GM23248 (cell line): Measurements from ENCODE around the gene AKAP7. TPM values are rescaled to one million over a fixed set of nuclear protein-coding genes. Genes with fewer than 3 reads are reported as not detected.
"Not testable (repeated sequence)": the region's sequence is repeated elsewhere in the genome, so short reads cannot be mapped to it uniquely, and the experiment has no call there.

ENCODE experiments used
- DNase-seq: peaks from one replicate; pipeline ENCODE4 v3.0.0-alpha.2; 2015
- H2AFZ ChIP-seq: fragments of 200-600 bp; sonication (generic); 2 replicates; pipeline ENCODE4 v1.6.1; 2016; ENCODE audit warnings: antibody characterized with exemption
- H3F3A ChIP-seq: fragments of 200-600 bp; sonication (generic); 2 replicates; pipeline ENCODE4 v1.6.1; 2016; ENCODE audit warnings: mild to moderate bottlenecking, antibody characterized with exemption, mixed run types; ENCODE audit not compliant: insufficient read depth
- H3K27ac ChIP-seq: fragments of 200-600 bp; sonication (generic); 2 replicates; pipeline ENCODE4 v1.5.1; 2016; ENCODE audit warnings: mild to moderate bottlenecking
- H3K27me3 ChIP-seq: fragments of 200-600 bp; sonication (generic); replicated peaks from 2 replicates; pipeline ENCODE4 v1.6.1; 2016; ENCODE audit warnings: mild to moderate bottlenecking; ENCODE audit not compliant: insufficient read depth
- H3K36me3 ChIP-seq: fragments of 200-600 bp; sonication (generic); 2 replicates; pipeline ENCODE4 v1.6.1; 2016; ENCODE audit warnings: low read depth, mild to moderate bottlenecking
- H3K4me1 ChIP-seq: fragments of 200-600 bp; sonication (generic); 2 replicates; pipeline ENCODE4 v1.6.1; 2016; ENCODE audit warnings: mild to moderate bottlenecking; ENCODE audit not compliant: insufficient read depth
- H3K4me2 ChIP-seq: fragments of 200-600 bp; sonication (generic); one replicate; pipeline ENCODE4 v1.6.1; 2016; ENCODE audit warnings: mild to moderate bottlenecking; ENCODE audit not compliant: unreplicated experiment
- H3K4me3 ChIP-seq: fragments of 200-600 bp; sonication (generic); 2 replicates; pipeline ENCODE4 v1.5.1; 2016; ENCODE audit warnings: mild to moderate bottlenecking
- H3K79me2 ChIP-seq: fragments of 200-600 bp; sonication (generic); 2 replicates; pipeline ENCODE4 v1.6.1; 2016; ENCODE audit warnings: mild to moderate bottlenecking; ENCODE audit not compliant: insufficient read depth
- H3K9ac ChIP-seq: fragments of 200-600 bp; sonication (generic); 2 replicates; pipeline ENCODE4 v1.6.1; 2016; ENCODE audit warnings: mild to moderate bottlenecking
- H3K9me2 ChIP-seq: fragments of 200-600 bp; sonication (generic); 2 replicates; pipeline ENCODE4 v1.6.1; 2016; ENCODE audit warnings: mixed run types, mild to moderate bottlenecking, moderate library complexity; ENCODE audit not compliant: insufficient read depth
- H3K9me3 ChIP-seq: fragments of 200-600 bp; sonication (generic); one replicate; pipeline ENCODE4 v1.6.1; 2017; ENCODE audit warnings: low read depth
- H4K20me1 ChIP-seq: fragments of 200-600 bp; sonication (generic); 2 replicates; pipeline ENCODE4 v1.6.0; 2016; ENCODE audit not compliant: insufficient read depth
- EZH2 ChIP-seq: fragments of 200-600 bp; sonication (generic); IDR thresholded peaks from 2 replicates; pipeline ENCODE4 v1.6.1; 2018; ENCODE audit warnings: antibody characterized with exemption, mild to moderate bottlenecking; ENCODE audit not compliant: insufficient read depth, poor library complexity, severe bottlenecking
- EZH2phosphoT487 ChIP-seq: fragments of 200-600 bp; sonication (generic); IDR thresholded peaks from 2 replicates; pipeline ENCODE4 v1.6.1; 2018; ENCODE audit warnings: antibody characterized with exemption, moderate library complexity, mild to moderate bottlenecking, low read depth; ENCODE audit not compliant: insufficient read depth
- WGBS, 2 experiments: methylation state at CpG; one replicate each; pipeline ENCODE4 v1.1.6; 2015 to 2017; ENCODE audit warnings: low lambda C conversion rate in 2 of 2, low coverage in 1 of 2; ENCODE audit errors: missing lambda C conversion rate in 2 of 2; 5-methylcytosine and 5-hydroxymethylcytosine counted together
- in situ Hi-C: fragments of 300-500 bp; cut with MboI; formaldehyde crosslinking; loops from 2 replicates; pipeline ENCODE4 v1.15.0; 2020
- polyA plus RNA-seq: library from polyadenylated mRNA; unstranded; fragments of >200 nt; fragmentation: Nextera tagmentation; extraction: Ambion mirVana; gene quantifications from 2 replicates; pipeline ENCODE4 v1.2.1, GENCODE V29; 2016
- total RNA-seq: library from RNA; depleted of rRNA; stranded (reverse); fragments of >200 nt; shearing (Covaris generic); gene quantifications from 2 replicates; pipeline ENCODE4 v1.2.3, GENCODE V29; 2014

The AKAP7 gene
- total and polyA plus RNA-seq, 2 experiments from 2014 or later, result 3.2 to 8.2 TPM

GRCh38 chr6:131316654-131317053 is 181.4 kb downstream of the AKAP7 start:
- H3F3A ChIP-seq, result peaks cover 4% of the 10 kb centered on the region; the same call in 1 of the 2 replicates

GRCh38 chr6:131317516-131317915 is 182.2 kb downstream of the AKAP7 start:
- no peaks in the 10 kb centered on the region for H3K9me3 ChIP-seq
- no peaks in the 10 kb centered on the region for H3K9me2 ChIP-seq
- in situ Hi-C loops, result no loop called here
- peak; percentile 76 for DNase-seq
- H3K79me2 ChIP-seq, result no peaks in the 10 kb centered on the region
- no peaks in the 10 kb centered on the region for H3K36me3 ChIP-seq
- no peak overlapping the region for H2AFZ ChIP-seq
- H3K27me3 ChIP-seq, result no peaks in the 10 kb centered on the region
- H3K27ac ChIP-seq, result no peak overlapping the region
- H3K4me1 ChIP-seq, result no peaks in the 10 kb centered on the region
- no peak overlapping the region for H3K4me2 ChIP-seq
- 18 to 29% methylated on average over 3 of the region's 3 CpGs for WGBS, 2 experiments
- H4K20me1 ChIP-seq, result no peaks in the 10 kb centered on the region
- no peak for TF ChIP-seq EZH2
- TF ChIP-seq EZH2phosphoT487, result no peak
- no peak overlapping the region for H3K4me3 ChIP-seq
- no peak overlapping the region for H3K9ac ChIP-seq
- peaks cover 4% of the 10 kb centered on the region; the same call in 1 of the 2 replicates for H3F3A ChIP-seq

More at GRCh38 chr6:131316654-131317053, 181.4 kb downstream of the AKAP7 start:
- H3K79me2 ChIP-seq, result no peaks in the 10 kb centered on the region
- 76 to 84% methylated on average over 1 of the region's 1 CpG for WGBS, 2 experiments
- H3K9me2 ChIP-seq, result no peaks in the 10 kb centered on the region
- no peak for DNase-seq
- peaks cover 4% of the 10 kb centered on the region; the same call in 1 of the 2 replicates for H3K27me3 ChIP-seq
- no peak overlapping the region for H3K4me3 ChIP-seq
- no peak overlapping the region for H3K27ac ChIP-seq
- no peak for TF ChIP-seq EZH2
- TF ChIP-seq EZH2phosphoT487, result no peak
- H2AFZ ChIP-seq, result no peak overlapping the region
- no peaks in the 10 kb centered on the region for H3K9me3 ChIP-seq
- H3K9ac ChIP-seq, result no peak overlapping the region
- no peaks in the 10 kb centered on the region for H3K36me3 ChIP-seq
- no peaks in the 10 kb centered on the region for H4K20me1 ChIP-seq
- no peak overlapping the region for H3K4me2 ChIP-seq
- H3K4me1 ChIP-seq, result no peaks in the 10 kb centered on the region
- in situ Hi-C loops, result no loop called here

GRCh38 chr6:131321589-131321988 is 186.3 kb downstream of the AKAP7 start:
- peaks cover 4% of the 10 kb centered on the region; the same call in 1 of the 2 replicates for H3F3A ChIP-seq
- H3K9me2 ChIP-seq, result no peaks in the 10 kb centered on the region
- DNase-seq, result no peak
- no peaks in the 10 kb centered on the region for H3K4me1 ChIP-seq
- 31 to 35% methylated on average over 1 of the region's 1 CpG for WGBS, 2 experiments
- no peak overlapping the region for H3K9ac ChIP-seq
- H3K4me2 ChIP-seq, result no peak overlapping the region
- no peak overlapping the region for H3K4me3 ChIP-seq
- no peaks in the 10 kb centered on the region for H3K27me3 ChIP-seq
- TF ChIP-seq EZH2 (no peak), EZH2phosphoT487 (no peak)
- H2AFZ ChIP-seq, result no peak overlapping the region
- no peaks in the 10 kb centered on the region for H3K9me3 ChIP-seq
- in situ Hi-C loops, result no loop called here
- no peaks in the 10 kb centered on the region for H4K20me1 ChIP-seq
- no peak overlapping the region for H3K27ac ChIP-seq
- no peaks in the 10 kb centered on the region for H3K79me2 ChIP-seq
- no peaks in the 10 kb centered on the region for H3K36me3 ChIP-seq

GRCh38 chr6:131322125-131322524 is 186.9 kb downstream of the AKAP7 start:
- WGBS, 2 experiments, result 17 to 22% methylated on average over 1 of the region's 1 CpG
- H4K20me1 ChIP-seq, result no peaks in the 10 kb centered on the region
- no peak overlapping the region for H3K4me3 ChIP-seq
- TF ChIP-seq EZH2, result no peak
- no peak for TF ChIP-seq EZH2phosphoT487
- DNase-seq, result no peak
- H3K4me1 ChIP-seq, result no peaks in the 10 kb centered on the region
- no peak overlapping the region for H3K27ac ChIP-seq
- in situ Hi-C loops, result no loop called here
- peaks cover 4% of the 10 kb centered on the region; the same call in 1 of the 2 replicates for H3F3A ChIP-seq
- H3K9ac ChIP-seq, result no peak overlapping the region
- H3K9me2 ChIP-seq, result no peaks in the 10 kb centered on the region
- H2AFZ ChIP-seq, result no peak overlapping the region
- H3K36me3 ChIP-seq, result no peaks in the 10 kb centered on the region
- H3K9me3 ChIP-seq, result no peaks in the 10 kb centered on the region
- no peak overlapping the region for H3K4me2 ChIP-seq
- H3K27me3 ChIP-seq, result no peaks in the 10 kb centered on the region
- no peaks in the 10 kb centered on the region for H3K79me2 ChIP-seq

GRCh38 chr6:131325669-131326068 is 190.4 kb downstream of the AKAP7 start:
- H3K4me3 ChIP-seq, DNase-seq, H3K4me2 ChIP-seq, H3K4me1 ChIP-seq, H3K36me3 ChIP-seq, H3K27me3 ChIP-seq, H3F3A ChIP-seq, H4K20me1 ChIP-seq, H2AFZ ChIP-seq, H3K9me3 ChIP-seq, H3K27ac ChIP-seq, H3K79me2 ChIP-seq, H3K9me2 ChIP-seq, in situ Hi-C loops, H3K9ac ChIP-seq: not testable (repeated sequence)
- 86 to 87% methylated on average over 14 of the region's 14 CpGs for WGBS, 2 experiments

GRCh38 chr6:131328727-131329126 is 193.5 kb downstream of the AKAP7 start:
- WGBS, 2 experiments, result 67 to 71% methylated on average over 3 to 5 of the region's 5 CpGs
- H4K20me1 ChIP-seq, H3K4me2 ChIP-seq, H3K9ac ChIP-seq, H3K27ac ChIP-seq, H3K4me1 ChIP-seq, H3K36me3 ChIP-seq, DNase-seq, H3K9me2 ChIP-seq, H3K4me3 ChIP-seq, H3F3A ChIP-seq, H3K9me3 ChIP-seq, H3K27me3 ChIP-seq, H2AFZ ChIP-seq, in situ Hi-C loops, H3K79me2 ChIP-seq: not testable (repeated sequence)
